K562 (cell line): ENCODE measurements around the gene CD34. TPM values are rescaled to one million over a fixed set of nuclear protein-coding genes. Genes with fewer than 3 reads are reported as not detected.

Source experiments
- HCFC1 ChIP-seq: IDR thresholded peaks from 2 replicates; pipeline ENCODE4 v1.6.1; 2012; ENCODE audit warnings: low read depth, low read length, improper control_type of control experiment
- HDAC8 ChIP-seq: fragments of 450-650 bp; IDR thresholded peaks from 2 replicates; pipeline ENCODE4 v1.6.1; 2016; ENCODE audit warnings: mild to moderate bottlenecking, missing genetic modification characterization, moderate library complexity, missing compliant biosample characterization
- ILK ChIP-seq: fragments of 450-650 bp; IDR thresholded peaks from 2 replicates; pipeline ENCODE4 v1.6.1; 2016; ENCODE audit warnings: missing genetic modification characterization, low read depth, mild to moderate bottlenecking, missing compliant biosample characterization, moderate library complexity, borderline replicate concordance
- POLR2AphosphoS5 ChIP-seq: IDR thresholded peaks from 2 replicates; pipeline ENCODE4 v1.6.1; 2011; ENCODE audit warnings: mild to moderate bottlenecking, low read depth, low read length, moderate library complexity; ENCODE audit not compliant: control insufficient read depth, insufficient read depth
- PTBP1 ChIP-seq: fragments of 200-400 bp; formaldehyde crosslinking; IDR thresholded peaks from 2 replicates; pipeline ENCODE4 v1.6.1; 2017; ENCODE audit warnings: low read depth, low read length
- YY1 ChIP-seq, 3 experiments: IDR thresholded peaks; 2 replicates each; pipeline ENCODE4 v1.6.1; 2011; ENCODE audit warnings: low read length in 2 of 3, mild to moderate bottlenecking in 2 of 3, moderate library complexity in 2 of 3, borderline replicate concordance in 1 of 3, control low read depth in 1 of 3, low read depth in 1 of 3; ENCODE audit not compliant: insufficient read depth in 3 of 3, insufficient replicate concordance in 2 of 3, control insufficient read depth in 1 of 3, insufficient read length in 1 of 3; ENCODE audit errors: extremely low read depth in 1 of 3
- ZBTB17 ChIP-seq: fragments of 450-650 bp; formaldehyde crosslinking; IDR thresholded peaks from 2 replicates; pipeline ENCODE4 v1.4.0; 2020; ENCODE audit warnings: mild to moderate bottlenecking
- ZNF41 ChIP-seq: fragments of 250-450 bp; sonication (Bioruptor Pico); conservative IDR thresholded peaks from 2 replicates; pipeline ENCODE4 v1.4.0; 2020; ENCODE audit warnings: mild to moderate bottlenecking
- polyA plus RNA-seq, 8 experiments: library from polyadenylated mRNA; depleted of rRNA in 4 of 8; stranded (reverse) in 5 of 8; unstranded in 3 of 8; fragments of >200 nt; fragmentation: Nextera tagmentation in 2 of 8; fragmentation: Illumina TruSeq in 1 of 8; extraction: Ambion mirVana in 2 of 8; extraction: Trizol in 1 of 8; gene quantifications; 2 replicates each; pipeline versions ENCODE4 v1.2.1 to v1.2.3, GENCODE V29; 2011 to 2014; ENCODE audit warnings: inconsistent platforms in 1 of 8, missing spikeins in 1 of 8
- total RNA-seq, 7 experiments: library from RNA; depleted of rRNA in 6 of 7; stranded (reverse); fragments of >200 nt in 6 of 7; fragmentation: Illumina TruSeq in 2 of 7; extraction: Trizol in 2 of 7; gene quantifications; 2 replicates each; pipeline versions ENCODE4 v1.2.1 to v1.2.3, GENCODE V29; 2011 to 2021; ENCODE audit warnings: low replicate concordance in 1 of 7
- TF ChIP-seq, protein P1 (sequence below), 2 experiments: fragments of 150-350 bp in 1 of 2; IDR thresholded peaks; 2 replicates each; pipeline ENCODE4 v1.6.1; 2012 to 2016; ENCODE audit warnings: low read depth in 2 of 2, low read length in 2 of 2, mild to moderate bottlenecking in 1 of 2, moderate library complexity in 1 of 2
- TF ChIP-seq, protein P2 (sequence below): sonication (generic); formaldehyde crosslinking; IDR thresholded peaks from 2 replicates; pipeline ENCODE4 v1.8.1; 2023; ENCODE audit warnings: missing genetic modification reagents, mild to moderate bottlenecking, borderline replicate concordance
- TF ChIP-seq, protein P3 (sequence below): fragments of 450-650 bp; IDR thresholded peaks from 2 replicates; pipeline ENCODE4 v1.6.1; 2018; ENCODE audit not compliant: partially characterized antibody

CD34 gene
- total and polyA plus RNA-seq, 9 of the 15 experiments (the other 6 are each of a cell fraction or from before 2014, with no cell fraction given): not detected

GRCh38 chr1:207868774-207869721 is 41.9 kb downstream of the CD34 start (continued):
- no peak for TF ChIP-seq HDAC8
- no peak for TF ChIP-seq POLR2AphosphoS5
- TF ChIP-seq, protein P1, sequence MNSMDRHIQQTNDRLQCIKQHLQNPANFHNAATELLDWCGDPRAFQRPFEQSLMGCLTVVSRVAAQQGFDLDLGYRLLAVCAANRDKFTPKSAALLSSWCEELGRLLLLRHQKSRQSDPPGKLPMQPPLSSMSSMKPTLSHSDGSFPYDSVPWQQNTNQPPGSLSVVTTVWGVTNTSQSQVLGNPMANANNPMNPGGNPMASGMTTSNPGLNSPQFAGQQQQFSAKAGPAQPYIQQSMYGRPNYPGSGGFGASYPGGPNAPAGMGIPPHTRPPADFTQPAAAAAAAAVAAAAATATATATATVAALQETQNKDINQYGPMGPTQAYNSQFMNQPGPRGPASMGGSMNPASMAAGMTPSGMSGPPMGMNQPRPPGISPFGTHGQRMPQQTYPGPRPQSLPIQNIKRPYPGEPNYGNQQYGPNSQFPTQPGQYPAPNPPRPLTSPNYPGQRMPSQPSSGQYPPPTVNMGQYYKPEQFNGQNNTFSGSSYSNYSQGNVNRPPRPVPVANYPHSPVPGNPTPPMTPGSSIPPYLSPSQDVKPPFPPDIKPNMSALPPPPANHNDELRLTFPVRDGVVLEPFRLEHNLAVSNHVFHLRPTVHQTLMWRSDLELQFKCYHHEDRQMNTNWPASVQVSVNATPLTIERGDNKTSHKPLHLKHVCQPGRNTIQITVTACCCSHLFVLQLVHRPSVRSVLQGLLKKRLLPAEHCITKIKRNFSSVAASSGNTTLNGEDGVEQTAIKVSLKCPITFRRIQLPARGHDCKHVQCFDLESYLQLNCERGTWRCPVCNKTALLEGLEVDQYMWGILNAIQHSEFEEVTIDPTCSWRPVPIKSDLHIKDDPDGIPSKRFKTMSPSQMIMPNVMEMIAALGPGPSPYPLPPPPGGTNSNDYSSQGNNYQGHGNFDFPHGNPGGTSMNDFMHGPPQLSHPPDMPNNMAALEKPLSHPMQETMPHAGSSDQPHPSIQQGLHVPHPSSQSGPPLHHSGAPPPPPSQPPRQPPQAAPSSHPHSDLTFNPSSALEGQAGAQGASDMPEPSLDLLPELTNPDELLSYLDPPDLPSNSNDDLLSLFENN (IDR thresholded peaks at IDR 0.05; ENCODE audit: low read depth in 2 of 2, low read length in 2 of 2): no peak
- peak in 2 of 3 experiments; percentile 56 to 59 for TF ChIP-seq YY1 (IDR thresholded peaks at IDR 0.05; ENCODE audit: borderline replicate concordance in 1 of 3, control insufficient read depth in 1 of 3, extremely low read depth in 1 of 3, insufficient read depth in 3 of 3, insufficient read length in 1 of 3, insufficient replicate concordance in 2 of 3, low read depth in 1 of 3, low read length in 2 of 3)
- peak; percentile 74; the same call in 1 of the 2 replicates for TF ChIP-seq ZBTB17 (CRISPR knock-in tag)
- TF ChIP-seq ILK (tag): no peak
- TF ChIP-seq, protein P2, sequence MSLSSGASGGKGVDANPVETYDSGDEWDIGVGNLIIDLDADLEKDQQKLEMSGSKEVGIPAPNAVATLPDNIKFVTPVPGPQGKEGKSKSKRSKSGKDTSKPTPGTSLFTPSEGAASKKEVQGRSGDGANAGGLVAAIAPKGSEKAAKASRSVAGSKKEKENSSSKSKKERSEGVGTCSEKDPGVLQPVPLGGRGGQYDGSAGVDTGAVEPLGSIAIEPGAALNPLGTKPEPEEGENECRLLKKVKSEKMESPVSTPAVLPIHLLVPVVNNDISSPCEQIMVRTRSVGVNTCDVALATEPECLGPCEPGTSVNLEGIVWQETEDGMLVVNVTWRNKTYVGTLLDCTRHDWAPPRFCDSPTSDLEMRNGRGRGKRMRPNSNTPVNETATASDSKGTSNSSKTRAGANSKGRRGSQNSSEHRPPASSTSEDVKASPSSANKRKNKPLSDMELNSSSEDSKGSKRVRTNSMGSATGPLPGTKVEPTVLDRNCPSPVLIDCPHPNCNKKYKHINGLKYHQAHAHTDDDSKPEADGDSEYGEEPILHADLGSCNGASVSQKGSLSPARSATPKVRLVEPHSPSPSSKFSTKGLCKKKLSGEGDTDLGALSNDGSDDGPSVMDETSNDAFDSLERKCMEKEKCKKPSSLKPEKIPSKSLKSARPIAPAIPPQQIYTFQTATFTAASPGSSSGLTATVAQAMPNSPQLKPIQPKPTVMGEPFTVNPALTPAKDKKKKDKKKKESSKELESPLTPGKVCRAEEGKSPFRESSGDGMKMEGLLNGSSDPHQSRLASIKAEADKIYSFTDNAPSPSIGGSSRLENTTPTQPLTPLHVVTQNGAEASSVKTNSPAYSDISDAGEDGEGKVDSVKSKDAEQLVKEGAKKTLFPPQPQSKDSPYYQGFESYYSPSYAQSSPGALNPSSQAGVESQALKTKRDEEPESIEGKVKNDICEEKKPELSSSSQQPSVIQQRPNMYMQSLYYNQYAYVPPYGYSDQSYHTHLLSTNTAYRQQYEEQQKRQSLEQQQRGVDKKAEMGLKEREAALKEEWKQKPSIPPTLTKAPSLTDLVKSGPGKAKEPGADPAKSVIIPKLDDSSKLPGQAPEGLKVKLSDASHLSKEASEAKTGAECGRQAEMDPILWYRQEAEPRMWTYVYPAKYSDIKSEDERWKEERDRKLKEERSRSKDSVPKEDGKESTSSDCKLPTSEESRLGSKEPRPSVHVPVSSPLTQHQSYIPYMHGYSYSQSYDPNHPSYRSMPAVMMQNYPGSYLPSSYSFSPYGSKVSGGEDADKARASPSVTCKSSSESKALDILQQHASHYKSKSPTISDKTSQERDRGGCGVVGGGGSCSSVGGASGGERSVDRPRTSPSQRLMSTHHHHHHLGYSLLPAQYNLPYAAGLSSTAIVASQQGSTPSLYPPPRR: no peak
- no peak for TF ChIP-seq ZNF41
- no peak for TF ChIP-seq PTBP1
- TF ChIP-seq HCFC1: peak; percentile 48
- TF ChIP-seq, protein P3, sequence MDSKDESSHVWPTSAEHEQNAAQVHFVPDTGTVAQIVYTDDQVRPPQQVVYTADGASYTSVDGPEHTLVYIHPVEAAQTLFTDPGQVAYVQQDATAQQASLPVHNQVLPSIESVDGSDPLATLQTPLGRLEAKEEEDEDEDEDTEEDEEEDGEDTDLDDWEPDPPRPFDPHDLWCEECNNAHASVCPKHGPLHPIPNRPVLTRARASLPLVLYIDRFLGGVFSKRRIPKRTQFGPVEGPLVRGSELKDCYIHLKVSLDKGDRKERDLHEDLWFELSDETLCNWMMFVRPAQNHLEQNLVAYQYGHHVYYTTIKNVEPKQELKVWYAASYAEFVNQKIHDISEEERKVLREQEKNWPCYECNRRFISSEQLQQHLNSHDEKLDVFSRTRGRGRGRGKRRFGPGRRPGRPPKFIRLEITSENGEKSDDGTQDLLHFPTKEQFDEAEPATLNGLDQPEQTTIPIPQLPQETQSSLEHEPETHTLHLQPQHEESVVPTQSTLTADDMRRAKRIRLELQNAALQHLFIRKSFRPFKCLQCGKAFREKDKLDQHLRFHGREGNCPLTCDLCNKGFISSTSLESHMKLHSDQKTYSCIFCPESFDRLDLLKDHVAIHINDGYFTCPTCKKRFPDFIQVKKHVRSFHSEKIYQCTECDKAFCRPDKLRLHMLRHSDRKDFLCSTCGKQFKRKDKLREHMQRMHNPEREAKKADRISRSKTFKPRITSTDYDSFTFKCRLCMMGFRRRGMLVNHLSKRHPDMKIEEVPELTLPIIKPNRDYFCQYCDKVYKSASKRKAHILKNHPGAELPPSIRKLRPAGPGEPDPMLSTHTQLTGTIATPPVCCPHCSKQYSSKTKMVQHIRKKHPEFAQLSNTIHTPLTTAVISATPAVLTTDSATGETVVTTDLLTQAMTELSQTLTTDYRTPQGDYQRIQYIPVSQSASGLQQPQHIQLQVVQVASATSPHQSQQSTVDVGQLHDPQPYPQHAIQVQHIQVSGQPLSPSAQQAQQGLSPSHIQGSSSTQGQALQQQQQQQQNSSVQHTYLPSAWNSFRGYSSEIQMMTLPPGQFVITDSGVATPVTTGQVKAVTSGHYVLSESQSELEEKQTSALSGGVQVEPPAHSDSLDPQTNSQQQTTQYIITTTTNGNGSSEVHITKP: no peak
